Measurements from ENCODE around the gene PKP3. TPM values are rescaled to one million over a fixed set of nuclear protein-coding genes. Genes with fewer than 3 reads are reported as not detected.

The PKP3 gene
- total RNA-seq, 3 donors from 2014 or later, result 0.32 to 60.9 (median 36.7) TPM

- H3K9me3 ChIP-seq, result no peaks in the 10 kb centered on the region
- peaks cover 0 to 7% of the 10 kb centered on the region in 2 donors for H3K27me3 ChIP-seq
- intact Hi-C loops (cut with DNase I; ENCODE audit: low total_unique reads), result no loop called here
- DNase-seq (ENCODE audit: low spot score in 2 of 2), result no peak
- H3K4me1 ChIP-seq, result peaks cover 0 to 4% of the 10 kb centered on the region in 2 donors
- H3K36me3 ChIP-seq, result no peaks in the 10 kb centered on the region
- no peak for TF ChIP-seq POLR2A (IDR thresholded peaks at IDR 0.05)
- no peak for TF ChIP-seq POLR2AphosphoS5 (IDR thresholded peaks at IDR 0.05)
- TF ChIP-seq CTCF (IDR thresholded peaks at IDR 0.05), result no peak
- H3K27ac ChIP-seq, result no peak overlapping the region
- no peak overlapping the region for H3K4me3 ChIP-seq
Measured at GRCh38 chr11:372809-373715, 20.9 kb upstream of the PKP3 start.

- Histone ChIP-seq H3K36me3 (no peaks in the 10 kb centered on the region), H3K4me3 (no peak overlapping the region), H3K9me3 (no peaks in the 10 kb centered on the region), H3K27me3 (no peaks in the 10 kb centered on the region), H3K27ac (no peak overlapping the region), H3K4me1 (no peaks in the 10 kb centered on the region)
- no peak for TF ChIP-seq POLR2AphosphoS5 (IDR thresholded peaks at IDR 0.05)
- no peak for TF ChIP-seq POLR2A (IDR thresholded peaks at IDR 0.05)
- no peak for TF ChIP-seq CTCF (IDR thresholded peaks at IDR 0.05)
- no peak for DNase-seq (ENCODE audit: low spot score in 2 of 2)
- intact Hi-C loops (cut with DNase I; ENCODE audit: low total_unique reads), result no loop called here
Measured at GRCh38 chr11:373716-374551, 20.1 kb upstream of the PKP3 start.

GRCh38 chr11:375065-376025 is 18.7 kb upstream of the PKP3 start:
- no peak for TF ChIP-seq CTCF (IDR thresholded peaks at IDR 0.05)
- no peak for TF ChIP-seq POLR2A (IDR thresholded peaks at IDR 0.05)
- DNase-seq (ENCODE audit: low spot score in 2 of 2), result no peak
- no peak overlapping the region for H3K27ac ChIP-seq
- no peaks in the 10 kb centered on the region for H3K36me3 ChIP-seq
- no peak overlapping the region for H3K4me3 ChIP-seq
- H3K27me3 ChIP-seq, result no peaks in the 10 kb centered on the region
- no peaks in the 10 kb centered on the region for H3K9me3 ChIP-seq
- intact Hi-C loops (cut with DNase I; ENCODE audit: low total_unique reads), result no loop called here
- no peaks in the 10 kb centered on the region for H3K4me1 ChIP-seq

GRCh38 chr11:376531-377173 is 17.4 kb upstream of the PKP3 start:
- Histone ChIP-seq H3K27ac (no peak overlapping the region), H3K4me1 (no peaks in the 10 kb centered on the region), H3K4me3 (no peak overlapping the region), H3K9me3 (no peaks in the 10 kb centered on the region), H3K27me3 (no peaks in the 10 kb centered on the region), H3K36me3 (no peaks in the 10 kb centered on the region)
- DNase-seq (ENCODE audit: low spot score in 2 of 2), result no peak
- TF ChIP-seq CTCF (IDR thresholded peaks at IDR 0.05) (no peak), POLR2AphosphoS5 (IDR thresholded peaks at IDR 0.05) (no peak)
- intact Hi-C loops (cut with DNase I; ENCODE audit: low total_unique reads), result no loop called here

Measured in breast epithelium (tissue), 4 donors.